Gastrocnemius medialis (tissue), 4 donors: Measurements from ENCODE around the gene MINDY1. TPM values are rescaled to one million over a fixed set of nuclear protein-coding genes. Genes with fewer than 3 reads are reported as not detected.

Source experiments
- ATAC-seq, 2 donors: fragments of 150-250 bp; one replicate each; pipeline ENCODE4 v1.9.1; 2016
- DNase-seq, 2 donors: peaks; one replicate each; pipeline ENCODE4 v3.0.0-alpha.2; 2019
- H3K27ac ChIP-seq, 4 donors: fragments of 200-600 bp; sonication (generic); 1 replicate in 1 of 4; 2 replicates in 3 of 4; pipeline ENCODE4 v1.5.1; 2016 to 2018; ENCODE audit warnings: mild to moderate bottlenecking in 2 of 4, moderate library complexity in 1 of 4
- H3K27me3 ChIP-seq, 3 donors: fragments of 200-600 bp; sonication (generic) in 2 of 3; 1 replicate in 1 of 3; 2 replicates in 2 of 3; pipeline versions ENCODE4 v1.5.1 to v1.6.0; 2016 to 2019; ENCODE audit warnings: mild to moderate bottlenecking in 1 of 3, moderate library complexity in 1 of 3
- H3K36me3 ChIP-seq, 2 donors: fragments of 200-600 bp; sonication (generic) in 1 of 2; one replicate each; pipeline ENCODE4 v1.5.1; 2017 to 2018
- H3K4me1 ChIP-seq, 2 donors: fragments of 200-600 bp; sonication (generic) in 1 of 2; one replicate each; pipeline ENCODE4 v1.5.1; 2016 to 2017; ENCODE audit warnings: mild to moderate bottlenecking in 2 of 2
- H3K4me3 ChIP-seq, 4 donors: fragments of 200-600 bp; sonication (generic) in 3 of 4; 1 replicate in 1 of 4; 2 replicates in 3 of 4; pipeline ENCODE4 v1.5.1; 2016 to 2019; ENCODE audit warnings: mild to moderate bottlenecking in 2 of 4
- H3K9me3 ChIP-seq, 3 donors: fragments of 200-600 bp; sonication (generic) in 2 of 3; 1 replicate in 1 of 3; 2 replicates in 2 of 3; pipeline ENCODE4 v1.5.1; 2016 to 2019
- POLR2A ChIP-seq, 2 donors: fragments of 450-650 bp; IDR thresholded peaks; one replicate each; pipeline ENCODE4 v1.6.1; 2017; ENCODE audit warnings: antibody characterized with exemption in 2 of 2, mild to moderate bottlenecking in 2 of 2, moderate library complexity in 2 of 2
- in situ Hi-C, 4 donors: fragments of 200-750 bp; cut with MboI; loops; one replicate each; pipeline versions ENCODE4 v1.15.0 to v1.8.0; 2017; ENCODE audit warnings: low sequenced_read_pairs in 4 of 4
- intact Hi-C: fragments of 100-400 bp; cut with DNase I; formaldehyde crosslinking; loops from one replicate; pipeline ENCODE4 v1.15.1; 2023; ENCODE audit warnings: low total_unique reads
- total RNA-seq, 4 donors: library from RNA; depleted of rRNA; stranded (reverse); fragments of >200 nt; gene quantifications; one replicate each; pipeline versions ENCODE4 v1.1.0 to v1.2.3, GENCODE V29; 2016
- TF ChIP-seq, protein P1 (sequence below), 5 experiments: fragments of 450-650 bp in 3 of 5; fragments of 200-600 bp in 2 of 5; sonication (generic) in 2 of 5; IDR thresholded peaks in 4 of 5; conservative IDR thresholded peaks in 1 of 5; 1 replicate in 4 of 5; 2 replicates in 1 of 5; pipeline ENCODE4 v1.5.1; 2016 to 2019; ENCODE audit warnings: antibody characterized with exemption in 5 of 5, mild to moderate bottlenecking in 3 of 5, moderate library complexity in 3 of 5

The MINDY1 gene, protein sequence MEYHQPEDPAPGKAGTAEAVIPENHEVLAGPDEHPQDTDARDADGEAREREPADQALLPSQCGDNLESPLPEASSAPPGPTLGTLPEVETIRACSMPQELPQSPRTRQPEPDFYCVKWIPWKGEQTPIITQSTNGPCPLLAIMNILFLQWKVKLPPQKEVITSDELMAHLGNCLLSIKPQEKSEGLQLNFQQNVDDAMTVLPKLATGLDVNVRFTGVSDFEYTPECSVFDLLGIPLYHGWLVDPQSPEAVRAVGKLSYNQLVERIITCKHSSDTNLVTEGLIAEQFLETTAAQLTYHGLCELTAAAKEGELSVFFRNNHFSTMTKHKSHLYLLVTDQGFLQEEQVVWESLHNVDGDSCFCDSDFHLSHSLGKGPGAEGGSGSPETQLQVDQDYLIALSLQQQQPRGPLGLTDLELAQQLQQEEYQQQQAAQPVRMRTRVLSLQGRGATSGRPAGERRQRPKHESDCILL
- 10 to 100 TPM; 13.4 to 22.8 (median 19.7) TPM for total RNA-seq

DNA sequence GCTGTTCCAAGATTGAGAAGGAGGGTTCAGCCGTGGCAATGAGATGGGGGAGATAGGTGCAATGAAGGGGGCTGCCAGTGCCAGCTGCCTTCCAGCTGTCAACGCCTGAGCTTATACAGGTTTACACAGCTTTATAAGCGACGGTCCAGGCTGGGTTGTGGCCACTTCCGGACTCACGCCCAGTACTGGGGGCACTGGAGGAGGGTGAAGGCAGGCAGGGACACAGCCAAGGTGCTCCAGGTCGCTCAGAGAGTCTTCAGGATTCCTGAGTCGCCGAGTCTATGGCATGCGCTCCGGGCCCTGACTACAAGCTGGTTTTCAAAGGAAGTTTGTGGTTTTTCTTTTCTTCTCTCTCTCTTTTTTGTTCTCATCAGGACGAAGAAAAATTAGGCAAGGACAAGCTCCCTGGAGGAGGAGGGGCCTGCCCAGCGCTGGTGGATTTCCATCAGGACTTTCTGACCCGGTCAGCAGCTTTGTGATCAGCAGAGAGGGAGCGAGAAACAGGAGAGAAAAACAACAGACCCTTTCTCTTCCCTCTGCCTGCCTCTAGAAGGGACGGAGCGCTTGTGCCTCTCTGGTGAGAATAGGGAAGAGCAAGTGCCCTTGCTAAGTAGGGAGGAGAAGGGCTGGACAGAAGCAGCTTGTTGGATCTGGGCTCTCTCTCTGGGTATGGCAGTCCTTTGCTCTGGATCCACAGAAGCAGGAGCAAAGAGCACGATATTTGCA lies at the start of gene MINDY1:
Gene MINDY1, minus strand, starts transcription at position 576 of the 726 bp plus-strand sequence. CDS start 4,285 bp downstream, outside the sequence.
- in situ Hi-C loops = no loop called here
- Histone ChIP-seq H3K9me3 (no peaks in the 10 kb centered on the region), H3K4me1 (peaks cover 63 to 72% of the 10 kb centered on the region in 2 donors), H3K27ac (peak within 1 kb of the TSS; percentile 89 to 95 (median 94)), H3K4me3 (peak within 1 kb of the TSS; percentile 60 to 91 (median 86)), H3K27me3 (no peaks in the 10 kb centered on the region), H3K36me3 (peaks cover 0 to 10% of the 10 kb centered on the region in 2 donors)
- ATAC-seq (peak; percentile 81 to 83), DNase-seq (peak; percentile 63 to 76)
- TF ChIP-seq POLR2A (IDR thresholded peaks at IDR 0.05) = peak; percentile 64 to 70
- TF ChIP-seq, protein P1, sequence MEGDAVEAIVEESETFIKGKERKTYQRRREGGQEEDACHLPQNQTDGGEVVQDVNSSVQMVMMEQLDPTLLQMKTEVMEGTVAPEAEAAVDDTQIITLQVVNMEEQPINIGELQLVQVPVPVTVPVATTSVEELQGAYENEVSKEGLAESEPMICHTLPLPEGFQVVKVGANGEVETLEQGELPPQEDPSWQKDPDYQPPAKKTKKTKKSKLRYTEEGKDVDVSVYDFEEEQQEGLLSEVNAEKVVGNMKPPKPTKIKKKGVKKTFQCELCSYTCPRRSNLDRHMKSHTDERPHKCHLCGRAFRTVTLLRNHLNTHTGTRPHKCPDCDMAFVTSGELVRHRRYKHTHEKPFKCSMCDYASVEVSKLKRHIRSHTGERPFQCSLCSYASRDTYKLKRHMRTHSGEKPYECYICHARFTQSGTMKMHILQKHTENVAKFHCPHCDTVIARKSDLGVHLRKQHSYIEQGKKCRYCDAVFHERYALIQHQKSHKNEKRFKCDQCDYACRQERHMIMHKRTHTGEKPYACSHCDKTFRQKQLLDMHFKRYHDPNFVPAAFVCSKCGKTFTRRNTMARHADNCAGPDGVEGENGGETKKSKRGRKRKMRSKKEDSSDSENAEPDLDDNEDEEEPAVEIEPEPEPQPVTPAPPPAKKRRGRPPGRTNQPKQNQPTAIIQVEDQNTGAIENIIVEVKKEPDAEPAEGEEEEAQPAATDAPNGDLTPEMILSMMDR (IDR thresholded peaks at IDR 0.05 in 4 of 5, conservative IDR thresholded peaks at IDR 0.05 in 1 of 5) = peak; percentile 18 to 67 (median 38)
- intact Hi-C loops = loop anchor here (5.0 to 10.0 kb wide), 6 partner anchors 34 to 444 kb away; partner anchors contain the start of genes CDC42SE1, CERS2, ENSA and PSMD4

DNA sequence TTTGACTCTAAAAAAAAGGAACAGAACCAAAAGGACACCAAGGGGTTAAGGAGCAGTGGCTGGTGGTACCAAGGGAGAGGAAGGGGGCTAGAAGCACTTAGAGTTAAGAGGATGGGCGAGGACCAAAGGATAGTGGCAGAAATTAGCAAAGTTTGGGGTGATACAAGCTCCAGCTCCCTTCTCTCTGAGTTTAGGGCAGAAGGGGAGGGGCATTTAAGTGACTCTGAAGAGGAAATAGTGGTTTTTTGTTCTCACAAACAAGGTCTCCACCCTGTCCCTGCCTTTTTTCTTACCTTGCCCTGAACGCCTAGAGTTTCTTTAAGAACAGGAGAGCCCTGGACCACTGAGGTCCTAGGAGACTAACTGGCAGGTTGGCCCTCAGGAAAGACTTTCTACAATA lies 49.4 kb upstream of the MINDY1 start:
- Histone ChIP-seq H3K9me3 (no peaks in the 10 kb centered on the region), H3K36me3 (peaks cover 6 to 49% of the 10 kb centered on the region in 2 donors), H3K27ac (peak overlapping the region; percentile 90 to 98 (median 94)), H3K4me1 (peaks cover 28 to 35% of the 10 kb centered on the region in 2 donors), H3K4me3 (peak overlapping the region in 1 of 4 donors; percentile 94), H3K27me3 (no peaks in the 10 kb centered on the region)
- DNase-seq (no peak), ATAC-seq (no peak)
- TF ChIP-seq, protein P1 (IDR thresholded peaks at IDR 0.05 in 4 of 5, conservative IDR thresholded peaks at IDR 0.05 in 1 of 5) = no peak
- TF ChIP-seq POLR2A (IDR thresholded peaks at IDR 0.05) = peak in 1 of 2 donors; percentile 5
- intact Hi-C loops = loop anchor here (5.0 kb wide), 1 partner anchor 49 kb away; the partner anchor contains the start of genes MINDY1 and PRUNE1
- in situ Hi-C loops = no loop called here

DNA sequence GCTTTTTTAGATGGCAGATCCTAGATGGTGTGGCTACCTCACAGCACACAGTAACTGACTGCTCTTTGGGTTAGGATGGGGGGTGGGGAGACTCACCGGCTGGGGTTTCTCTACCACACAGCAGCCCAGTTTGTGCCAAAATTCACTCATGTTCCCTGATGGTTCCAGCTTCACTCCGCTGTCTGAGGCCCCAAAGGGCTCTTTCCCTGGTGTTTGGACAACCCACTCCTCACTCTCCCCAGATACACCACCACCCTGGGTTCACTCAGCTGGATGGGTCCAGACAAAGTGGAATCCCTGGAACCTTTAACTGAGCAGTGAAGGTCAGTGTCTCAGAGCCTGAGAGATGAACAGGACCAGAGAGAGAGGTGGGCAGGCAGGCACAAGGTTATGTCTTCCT lies 48.9 kb upstream of the MINDY1 start:
- no peak for ATAC-seq
- DNase-seq = no peak
- intact Hi-C loops (loop anchor here (5.0 kb wide), 1 partner anchor 48 kb away; the partner anchor contains the start of genes MINDY1 and PRUNE1), in situ Hi-C loops (no loop called here)
- TF ChIP-seq POLR2A (IDR thresholded peaks at IDR 0.05) = no peak
- TF ChIP-seq, protein P1 (IDR thresholded peaks at IDR 0.05 in 4 of 5, conservative IDR thresholded peaks at IDR 0.05 in 1 of 5) = no peak
- H3K27me3 ChIP-seq = no peaks in the 10 kb centered on the region
- H3K4me3 ChIP-seq = no peak overlapping the region
- H3K27ac ChIP-seq = peak overlapping the region; percentile 90 to 98 (median 94)
- no peaks in the 10 kb centered on the region for H3K9me3 ChIP-seq
- H3K4me1 ChIP-seq = peaks cover 28 to 35% of the 10 kb centered on the region in 2 donors
- peaks cover 6 to 49% of the 10 kb centered on the region in 2 donors for H3K36me3 ChIP-seq

DNA sequence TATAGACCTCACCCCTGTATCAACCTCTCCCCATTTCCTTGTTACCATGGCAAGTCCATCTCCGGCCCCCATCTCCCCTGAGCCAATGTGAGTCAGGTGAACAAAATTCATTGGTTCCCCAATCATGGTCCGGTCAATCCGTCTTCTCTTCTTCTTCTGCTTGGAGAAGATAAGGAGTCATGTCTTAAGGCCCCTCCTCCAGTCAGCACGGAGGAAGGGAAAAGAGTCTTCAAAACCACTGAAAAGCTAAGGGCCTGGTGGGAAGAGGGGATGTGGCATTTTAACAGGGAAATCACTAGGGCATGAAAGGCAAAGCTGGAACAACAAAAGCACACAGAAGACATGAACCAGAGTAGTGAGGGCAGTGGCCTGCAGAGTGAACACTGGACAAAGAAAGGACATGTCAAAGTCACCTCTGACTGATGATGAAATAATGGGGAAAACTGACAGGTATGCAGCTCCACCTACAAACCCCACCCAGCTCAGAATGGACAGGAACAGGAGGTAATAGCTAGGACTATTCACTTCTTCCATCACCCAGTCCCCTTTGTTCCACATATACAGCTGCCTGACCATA lies 48.4 kb upstream of the MINDY1 start:
- Histone ChIP-seq H3K9me3 (no peaks in the 10 kb centered on the region), H3K36me3 (peaks cover 6 to 49% of the 10 kb centered on the region in 2 donors), H3K27me3 (no peaks in the 10 kb centered on the region), H3K4me3 (no peak overlapping the region), H3K27ac (peak overlapping the region; percentile 90 to 98 (median 94)), H3K4me1 (peaks cover 28 to 31% of the 10 kb centered on the region in 2 donors)
- ATAC-seq = no peak
- no peak for DNase-seq
- intact Hi-C loops (loop anchor here (5.0 kb wide), 1 partner anchor 48 kb away; the partner anchor contains the start of genes MINDY1 and PRUNE1), in situ Hi-C loops (no loop called here)
- TF ChIP-seq, protein P1 (IDR thresholded peaks at IDR 0.05 in 4 of 5, conservative IDR thresholded peaks at IDR 0.05 in 1 of 5) = no peak
- no peak for TF ChIP-seq POLR2A (IDR thresholded peaks at IDR 0.05)
